Body of pancreas (tissue), 4 donors: ENCODE results near the gene SPAAR. TPM values are rescaled to one million over a fixed set of nuclear protein-coding genes. Genes with fewer than 3 reads are reported as not detected.

Experiments used
- ATAC-seq: fragments of 150-250 bp; one replicate; pipeline ENCODE4 v1.9.1; 2016
- DNase-seq, 4 donors: peaks; one replicate each; pipeline ENCODE4 v3.0.0-alpha.2; 2019
- H3K27ac ChIP-seq, 4 donors: fragments of 200-600 bp; sonication (generic); 1 replicate in 3 of 4; 2 replicates in 1 of 4; pipeline versions ENCODE4 v1.5.1 to v1.6.1; 2016 to 2019; ENCODE audit warnings: mild to moderate bottlenecking in 1 of 4, mixed read lengths in 1 of 4, moderate library complexity in 1 of 4
- H3K27me3 ChIP-seq, 2 donors: fragments of 200-600 bp; sonication (generic); one replicate each; pipeline ENCODE4 v1.6.0; 2016; ENCODE audit warnings: mild to moderate bottlenecking in 1 of 2
- H3K36me3 ChIP-seq, 2 donors: fragments of 200-600 bp; sonication (generic); replicated peaks in 1 of 2; 2 replicates each; pipeline ENCODE4 v1.5.1; 2016; ENCODE audit warnings: low read depth in 2 of 2; ENCODE audit not compliant: insufficient read depth in 1 of 2
- H3K4me1 ChIP-seq: fragments of 200-600 bp; sonication (generic); one replicate; pipeline ENCODE4 v1.6.0; 2016
- H3K4me3 ChIP-seq, 2 donors: fragments of 200-600 bp; sonication (generic); 1 replicate in 1 of 2; 2 replicates in 1 of 2; pipeline ENCODE4 v1.5.1; 2016 to 2019
- H3K9me3 ChIP-seq, 3 donors: fragments of 200-600 bp; sonication (generic); 1 replicate in 2 of 3; 2 replicates in 1 of 3; pipeline ENCODE4 v1.5.1; 2016
- POLR2A ChIP-seq, 3 donors: fragments of 450-650 bp; IDR thresholded peaks; one replicate each; pipeline ENCODE4 v1.6.1; 2016; ENCODE audit warnings: antibody characterized with exemption in 3 of 3, mild to moderate bottlenecking in 2 of 3
- WGBS, 2 donors: methylation state at CpG; one replicate each; pipeline ENCODE4 v1.1.5; 2017; 5-methylcytosine and 5-hydroxymethylcytosine counted together
- intact Hi-C: fragments of 100-400 bp; cut with DNase I; formaldehyde crosslinking; loops from one replicate; pipeline ENCODE4 v1.15.1; 2023
- total RNA-seq, 2 donors: library from RNA; depleted of rRNA; stranded (reverse); fragments of >200 nt; gene quantifications; one replicate each; pipeline ENCODE4 v1.1.0, GENCODE V29; 2016
- TF ChIP-seq, protein P1 (sequence below), 7 experiments: fragments of 450-650 bp in 4 of 7; fragments of 200-600 bp in 3 of 7; sonication (generic) in 3 of 7; IDR thresholded peaks; one replicate each; pipeline ENCODE4 v1.5.1; 2016 to 2019; ENCODE audit warnings: antibody characterized with exemption in 7 of 7

The SPAAR gene
- total RNA-seq, 2 donors from 2014 or later, result 0.78 to 7.3 TPM

DNA sequence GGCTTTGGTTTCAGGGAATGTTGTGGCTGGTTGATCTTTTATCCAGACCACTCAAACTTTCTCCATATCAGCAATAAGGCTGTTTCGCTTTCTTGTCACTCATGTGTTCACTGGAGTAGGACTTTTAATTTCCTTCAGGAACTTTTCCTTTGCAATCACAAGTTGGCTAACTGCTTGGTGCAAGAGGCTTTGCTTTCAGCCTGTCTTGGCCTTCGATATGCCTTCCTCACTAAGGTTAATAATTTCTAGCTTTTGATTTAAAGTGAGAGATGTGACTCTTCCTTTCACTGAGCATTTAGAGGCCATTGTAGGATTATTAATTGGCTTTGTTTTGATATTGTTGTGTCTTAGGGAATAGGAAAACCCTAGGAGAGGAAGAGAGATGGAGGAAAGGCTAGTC is 10.3 kb upstream of the SPAAR start:
- ATAC-seq (no peak), DNase-seq (no peak)
- H3K36me3 ChIP-seq, result no peaks in the 10 kb centered on the region
- no peak overlapping the region for H3K4me3 ChIP-seq
- intact Hi-C loops, result no loop called here
- H3K4me1 ChIP-seq, result peaks cover 5% of the 10 kb centered on the region
- no peaks in the 10 kb centered on the region for H3K9me3 ChIP-seq
- 49 to 53% methylated on average over 2 of the region's 2 CpGs for WGBS, 2 donors
- H3K27ac ChIP-seq, result no peak overlapping the region
- no peaks in the 10 kb centered on the region for H3K27me3 ChIP-seq
- TF ChIP-seq POLR2A (IDR thresholded peaks at IDR 0.05), result no peak
- TF ChIP-seq, protein P1, sequence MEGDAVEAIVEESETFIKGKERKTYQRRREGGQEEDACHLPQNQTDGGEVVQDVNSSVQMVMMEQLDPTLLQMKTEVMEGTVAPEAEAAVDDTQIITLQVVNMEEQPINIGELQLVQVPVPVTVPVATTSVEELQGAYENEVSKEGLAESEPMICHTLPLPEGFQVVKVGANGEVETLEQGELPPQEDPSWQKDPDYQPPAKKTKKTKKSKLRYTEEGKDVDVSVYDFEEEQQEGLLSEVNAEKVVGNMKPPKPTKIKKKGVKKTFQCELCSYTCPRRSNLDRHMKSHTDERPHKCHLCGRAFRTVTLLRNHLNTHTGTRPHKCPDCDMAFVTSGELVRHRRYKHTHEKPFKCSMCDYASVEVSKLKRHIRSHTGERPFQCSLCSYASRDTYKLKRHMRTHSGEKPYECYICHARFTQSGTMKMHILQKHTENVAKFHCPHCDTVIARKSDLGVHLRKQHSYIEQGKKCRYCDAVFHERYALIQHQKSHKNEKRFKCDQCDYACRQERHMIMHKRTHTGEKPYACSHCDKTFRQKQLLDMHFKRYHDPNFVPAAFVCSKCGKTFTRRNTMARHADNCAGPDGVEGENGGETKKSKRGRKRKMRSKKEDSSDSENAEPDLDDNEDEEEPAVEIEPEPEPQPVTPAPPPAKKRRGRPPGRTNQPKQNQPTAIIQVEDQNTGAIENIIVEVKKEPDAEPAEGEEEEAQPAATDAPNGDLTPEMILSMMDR (IDR thresholded peaks at IDR 0.05), result no peak

DNA sequence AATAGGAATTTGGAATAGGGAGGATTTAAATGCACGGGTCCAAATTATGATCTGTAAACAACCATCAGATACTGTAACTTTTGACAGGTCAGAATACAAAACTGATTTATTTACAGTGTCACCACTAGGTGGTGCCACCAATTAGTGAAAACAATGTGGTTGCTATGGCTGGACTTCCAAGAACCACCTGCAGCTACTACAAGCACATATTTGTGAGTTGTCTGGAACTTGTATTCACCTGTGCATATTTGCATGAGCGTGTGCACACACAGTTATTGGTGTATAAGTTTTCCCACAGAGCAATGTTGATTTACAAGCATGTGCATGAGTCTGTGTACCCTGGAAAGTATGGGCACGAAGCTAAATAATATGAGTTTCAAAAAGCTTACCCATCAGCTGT is 6.2 kb upstream of the SPAAR start:
- Histone ChIP-seq H3K4me1 (peaks cover 37% of the 10 kb centered on the region), H3K27ac (no peak overlapping the region), H3K9me3 (no peaks in the 10 kb centered on the region), H3K36me3 (no peaks in the 10 kb centered on the region), H3K27me3 (no peaks in the 10 kb centered on the region), H3K4me3 (no peak overlapping the region)
- peak in 3 of 4 donors; percentile 40 to 57 (median 45) for DNase-seq
- WGBS, 2 donors, result 21 to 31% methylated on average over 3 of the region's 3 CpGs
- no peak for ATAC-seq
- TF ChIP-seq, protein P1 (IDR thresholded peaks at IDR 0.05), result peak; percentile 62 to 86 (median 69)
- no peak for TF ChIP-seq POLR2A (IDR thresholded peaks at IDR 0.05)
- intact Hi-C loops, result loop anchor here (10.0 kb wide), 1 partner anchor 122 kb away; no protein-coding TSS in a partner anchor

DNA sequence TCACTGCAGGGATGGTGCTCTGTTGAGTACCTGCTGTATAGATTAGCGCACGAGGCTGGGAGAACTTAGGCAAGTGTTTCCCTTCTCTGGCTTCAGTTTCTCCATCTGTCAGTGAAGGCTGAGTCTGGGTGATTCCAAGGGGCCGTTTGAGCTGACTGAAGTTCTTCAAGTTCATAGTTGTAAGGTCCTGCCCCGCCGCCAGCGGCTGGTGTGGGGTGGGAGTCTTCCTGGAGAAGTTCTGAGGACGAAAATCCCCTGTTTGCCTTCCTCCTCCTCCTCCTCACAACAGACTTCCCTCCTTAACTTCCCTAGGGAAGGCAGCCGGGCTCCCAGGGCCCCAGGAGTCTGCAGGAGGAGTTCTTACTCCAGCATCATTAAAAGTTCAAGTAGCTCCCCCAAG is 5.0 kb upstream of the SPAAR start:
- Histone ChIP-seq H3K27ac (no peak overlapping the region), H3K36me3 (no peaks in the 10 kb centered on the region), H3K4me3 (no peak overlapping the region), H3K9me3 (no peaks in the 10 kb centered on the region), H3K27me3 (no peaks in the 10 kb centered on the region), H3K4me1 (peaks cover 50% of the 10 kb centered on the region)
- no peak for TF ChIP-seq POLR2A (IDR thresholded peaks at IDR 0.05)
- TF ChIP-seq, protein P1 (IDR thresholded peaks at IDR 0.05), result no peak
- DNase-seq (no peak), ATAC-seq (no peak)
- intact Hi-C loops, result loop anchor here (10.0 kb wide), 1 partner anchor 120 kb away; no protein-coding TSS in a partner anchor
- WGBS, 2 donors, result 59 to 61% methylated on average over 7 to 8 of the region's 8 CpGs

DNA sequence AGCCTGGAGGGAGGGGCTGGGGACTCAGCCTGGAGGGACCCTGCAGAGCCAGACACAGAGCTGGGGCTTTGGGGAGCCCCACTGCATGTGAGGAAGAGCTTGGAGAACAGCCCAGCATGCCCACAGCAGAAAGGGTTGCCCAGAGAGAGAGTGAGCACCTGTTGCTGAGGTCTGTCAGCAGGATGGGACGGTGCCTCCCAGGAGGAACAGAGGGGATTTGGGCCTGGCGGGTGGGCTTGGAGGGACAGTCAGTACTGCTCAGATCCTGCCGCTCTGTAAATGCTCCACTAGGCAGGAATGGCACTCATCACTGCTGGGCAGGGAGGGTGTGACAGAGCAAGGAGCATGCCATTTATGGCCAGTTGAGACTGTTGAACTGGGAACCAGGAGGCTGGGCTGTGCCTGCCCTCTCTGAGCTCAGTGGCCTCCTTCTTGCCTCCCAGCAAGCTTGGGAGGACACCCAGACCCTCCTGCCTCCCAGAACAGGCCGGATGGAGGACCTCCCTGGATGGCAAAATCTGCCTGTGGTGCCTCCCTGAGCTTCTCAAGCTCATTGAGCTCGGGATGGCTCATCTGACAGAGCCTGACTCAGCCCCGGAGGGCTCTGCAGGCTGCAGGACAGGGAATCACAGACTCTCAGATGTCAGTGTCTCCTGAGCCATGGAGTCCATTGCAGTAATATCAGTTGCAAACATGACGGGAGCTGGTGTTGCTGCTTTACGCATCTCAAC is 4.1 kb upstream of the SPAAR start:
- no peak overlapping the region for H3K4me3 ChIP-seq
- intact Hi-C loops, result loop anchor here (10.0 kb wide), 1 partner anchor 120 kb away; no protein-coding TSS in a partner anchor
- no peak for TF ChIP-seq POLR2A (IDR thresholded peaks at IDR 0.05)
- TF ChIP-seq, protein P1 (IDR thresholded peaks at IDR 0.05), result no peak
- no peaks in the 10 kb centered on the region for H3K9me3 ChIP-seq
- peaks cover 57% of the 10 kb centered on the region for H3K4me1 ChIP-seq
- H3K27me3 ChIP-seq, result no peaks in the 10 kb centered on the region
- H3K36me3 ChIP-seq, result no peaks in the 10 kb centered on the region
- DNase-seq (no peak), ATAC-seq (no peak)
- H3K27ac ChIP-seq, result peak overlapping the region; percentile 26 to 85 (median 84)
- 73 to 100% methylated on average over 2 to 8 of the region's 8 CpGs for WGBS, 2 donors
